ENCODE measurements around the gene PDE4D.

Gene PDE4D

DNA sequence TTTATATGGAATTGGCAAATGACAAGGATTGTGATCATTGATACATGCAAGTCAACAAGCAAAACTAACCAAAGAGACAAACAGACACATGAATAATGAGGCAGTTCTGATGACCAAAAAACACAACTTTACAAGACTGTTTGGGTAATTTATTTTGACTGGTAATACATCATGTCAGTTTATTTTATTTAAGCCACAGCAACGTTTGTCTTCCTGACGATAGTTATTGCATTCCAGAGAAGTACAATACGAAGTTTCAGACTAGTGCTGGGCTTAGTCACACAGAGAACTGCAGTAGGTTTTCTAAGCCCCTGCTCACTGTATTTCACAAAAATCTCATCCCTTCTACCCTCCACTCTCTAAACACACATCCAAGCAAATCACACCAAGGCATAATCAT is 796.4 kb downstream of the PDE4D start:
- H3K4me2 ChIP-seq (ENCODE audit: low read length, poor library complexity, severe bottlenecking), result no peak overlapping the region
- H3K79me1 ChIP-seq (replicated peaks; ENCODE audit: low read length, poor library complexity, severe bottlenecking), result no peaks in the 10 kb centered on the region
- no peak overlapping the region for H3K23ac ChIP-seq (ENCODE audit: low read length in 2 of 2)
- no peak overlapping the region for H2BK15ac ChIP-seq (ENCODE audit: low read depth, poor library complexity, severe bottlenecking)
- no peak overlapping the region for H3K27ac ChIP-seq (ENCODE audit: low read length, poor library complexity, severe bottlenecking)
- no peaks in the 10 kb centered on the region for H3K4me1 ChIP-seq (ENCODE audit: control insufficient read depth, insufficient read depth, low read depth, low read length)
- no peak overlapping the region for H2AK5ac ChIP-seq (ENCODE audit: low read length, severe bottlenecking)
- H2BK5ac ChIP-seq (ENCODE audit: low read depth, low read length, poor library complexity, severe bottlenecking), result no peak overlapping the region
- H3K14ac ChIP-seq (ENCODE audit: low read length in 2 of 2), result no peak overlapping the region
- H2BK12ac ChIP-seq (ENCODE audit: low read length in 2 of 2), result no peak overlapping the region
- H3K18ac ChIP-seq (ENCODE audit: low read depth in 1 of 2, low read length in 2 of 2), result no peak overlapping the region
- peak; percentile 73 for DNase-seq
- 0% methylated on average over 3 of the region's 3 CpGs for WGBS
- no peak overlapping the region for H3K9ac ChIP-seq (ENCODE audit: low read length)
- H3K4ac ChIP-seq (ENCODE audit: low read depth in 1 of 2, low read length in 2 of 2), result no peak overlapping the region
- H3K4me3 ChIP-seq (ENCODE audit: insufficient read depth in 1 of 2, low read depth in 1 of 2, low read length in 2 of 2), result no peak overlapping the region
- no peak overlapping the region for H4K8ac ChIP-seq (ENCODE audit: low read length)
- H2BK120ac ChIP-seq (ENCODE audit: low read depth, low read length), result no peak overlapping the region
- H4K91ac ChIP-seq (ENCODE audit: low read length), result no peak overlapping the region
- no peaks in the 10 kb centered on the region for H3K9me3 ChIP-seq (ENCODE audit: control insufficient read depth, low read length)
- H3K27me3 ChIP-seq (ENCODE audit: control insufficient read depth in 1 of 2, insufficient read depth in 1 of 2, low read length in 2 of 2), result no peaks in the 10 kb centered on the region
- no peak overlapping the region for H2AFZ ChIP-seq (ENCODE audit: low read depth, low read length)
- H3K36me3 ChIP-seq (ENCODE audit: control insufficient read depth in 1 of 2, insufficient read depth in 2 of 2, low read depth in 1 of 2, low read length in 2 of 2), result no peaks in the 10 kb centered on the region

DNA sequence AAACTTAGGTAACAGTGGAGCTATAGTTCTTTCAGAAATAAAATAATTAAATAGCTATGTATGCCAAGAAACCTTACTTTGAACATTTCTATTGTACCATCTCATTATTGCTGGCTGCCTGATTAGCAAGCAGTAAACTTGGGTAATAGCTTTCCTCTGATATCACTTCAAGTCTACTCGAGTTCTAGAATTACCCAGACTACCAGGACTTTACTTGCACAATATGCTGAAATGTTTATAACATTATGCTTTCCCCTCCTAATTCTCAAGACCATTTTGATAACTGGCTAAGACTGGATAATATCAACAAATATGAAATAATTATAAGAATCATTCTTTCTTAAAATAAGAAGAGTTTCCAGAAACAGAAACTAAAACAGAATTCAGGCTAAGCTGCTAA is 798.0 kb downstream of the PDE4D start:
- Histone ChIP-seq H3K4me1 (ENCODE audit: control insufficient read depth, insufficient read depth, low read depth, low read length) (no peaks in the 10 kb centered on the region), H3K36me3 (ENCODE audit: control insufficient read depth in 1 of 2, insufficient read depth in 2 of 2, low read depth in 1 of 2, low read length in 2 of 2) (no peaks in the 10 kb centered on the region), H2AK5ac (ENCODE audit: low read length, severe bottlenecking) (no peak overlapping the region), H3K4me2 (ENCODE audit: low read length, poor library complexity, severe bottlenecking) (no peak overlapping the region), H3K27me3 (ENCODE audit: control insufficient read depth in 1 of 2, insufficient read depth in 1 of 2, low read length in 2 of 2) (no peaks in the 10 kb centered on the region), H3K9me3 (ENCODE audit: control insufficient read depth, low read length) (no peaks in the 10 kb centered on the region), H4K91ac (ENCODE audit: low read length) (no peak overlapping the region), H3K4ac (ENCODE audit: low read depth in 1 of 2, low read length in 2 of 2) (no peak overlapping the region), H2BK12ac (ENCODE audit: low read length in 2 of 2) (no peak overlapping the region), H4K8ac (ENCODE audit: low read length) (no peak overlapping the region), H3K27ac (ENCODE audit: low read length, poor library complexity, severe bottlenecking) (no peak overlapping the region), H3K18ac (ENCODE audit: low read depth in 1 of 2, low read length in 2 of 2) (no peak overlapping the region), H2BK15ac (ENCODE audit: low read depth, poor library complexity, severe bottlenecking) (no peak overlapping the region), H2AFZ (ENCODE audit: low read depth, low read length) (no peak overlapping the region), H3K9ac (ENCODE audit: low read length) (peak overlapping the region; percentile 48), H3K4me3 (ENCODE audit: insufficient read depth in 1 of 2, low read depth in 1 of 2, low read length in 2 of 2) (no peak overlapping the region), H2BK5ac (ENCODE audit: low read depth, low read length, poor library complexity, severe bottlenecking) (no peak overlapping the region), H3K14ac (ENCODE audit: low read length in 2 of 2) (no peak overlapping the region), H3K23ac (ENCODE audit: low read length in 2 of 2) (no peak overlapping the region), H2BK120ac (ENCODE audit: low read depth, low read length) (no peak overlapping the region), H3K79me1 (replicated peaks; ENCODE audit: low read length, poor library complexity, severe bottlenecking) (no peaks in the 10 kb centered on the region)
- peak; percentile 64 for DNase-seq
- WGBS, result 24% methylated on average over 1 of the region's 1 CpG

DNA sequence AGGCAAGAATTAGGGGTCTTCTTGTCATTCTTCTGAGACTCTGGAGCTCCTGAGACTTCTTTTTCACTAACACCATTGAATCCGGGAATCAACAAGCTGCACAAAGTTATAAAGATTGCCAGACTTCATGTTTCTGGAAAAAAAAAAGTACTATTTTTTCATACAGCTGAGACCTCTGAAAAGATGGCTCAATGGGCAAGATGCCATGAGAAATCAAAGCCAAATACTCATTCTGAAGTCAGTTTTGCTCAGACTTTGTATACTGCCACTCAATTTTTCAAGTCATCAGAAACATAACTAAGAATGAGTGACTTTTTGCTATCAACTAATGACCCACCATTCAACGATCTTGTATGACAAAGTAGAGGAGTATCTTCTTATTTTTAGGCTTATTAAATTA is 798.7 kb downstream of the PDE4D start:
- Histone ChIP-seq H2BK5ac (ENCODE audit: low read depth, low read length, poor library complexity, severe bottlenecking) (no peak overlapping the region), H4K8ac (ENCODE audit: low read length) (no peak overlapping the region), H3K18ac (ENCODE audit: low read depth in 1 of 2, low read length in 2 of 2) (no peak overlapping the region), H3K79me1 (replicated peaks; ENCODE audit: low read length, poor library complexity, severe bottlenecking) (no peaks in the 10 kb centered on the region), H3K27ac (ENCODE audit: low read length, poor library complexity, severe bottlenecking) (no peak overlapping the region), H2BK120ac (ENCODE audit: low read depth, low read length) (no peak overlapping the region), H3K4me1 (ENCODE audit: control insufficient read depth, insufficient read depth, low read depth, low read length) (no peaks in the 10 kb centered on the region), H2BK12ac (ENCODE audit: low read length in 2 of 2) (no peak overlapping the region), H2AFZ (ENCODE audit: low read depth, low read length) (no peak overlapping the region), H2BK15ac (ENCODE audit: low read depth, poor library complexity, severe bottlenecking) (no peak overlapping the region), H3K36me3 (ENCODE audit: control insufficient read depth in 1 of 2, insufficient read depth in 2 of 2, low read depth in 1 of 2, low read length in 2 of 2) (no peaks in the 10 kb centered on the region), H3K14ac (ENCODE audit: low read length in 2 of 2) (no peak overlapping the region), H3K9me3 (ENCODE audit: control insufficient read depth, low read length) (no peaks in the 10 kb centered on the region), H3K9ac (ENCODE audit: low read length) (no peak overlapping the region), H3K4me2 (ENCODE audit: low read length, poor library complexity, severe bottlenecking) (no peak overlapping the region), H3K27me3 (ENCODE audit: control insufficient read depth in 1 of 2, insufficient read depth in 1 of 2, low read length in 2 of 2) (no peaks in the 10 kb centered on the region), H2AK5ac (ENCODE audit: low read length, severe bottlenecking) (no peak overlapping the region), H3K4me3 (ENCODE audit: insufficient read depth in 1 of 2, low read depth in 1 of 2, low read length in 2 of 2) (no peak overlapping the region), H3K23ac (ENCODE audit: low read length in 2 of 2) (no peak overlapping the region), H3K4ac (ENCODE audit: low read depth in 1 of 2, low read length in 2 of 2) (no peak overlapping the region), H4K91ac (ENCODE audit: low read length) (no peak overlapping the region)
- no peak for DNase-seq
- 81% methylated on average over 1 of the region's 2 CpGs for WGBS

DNA sequence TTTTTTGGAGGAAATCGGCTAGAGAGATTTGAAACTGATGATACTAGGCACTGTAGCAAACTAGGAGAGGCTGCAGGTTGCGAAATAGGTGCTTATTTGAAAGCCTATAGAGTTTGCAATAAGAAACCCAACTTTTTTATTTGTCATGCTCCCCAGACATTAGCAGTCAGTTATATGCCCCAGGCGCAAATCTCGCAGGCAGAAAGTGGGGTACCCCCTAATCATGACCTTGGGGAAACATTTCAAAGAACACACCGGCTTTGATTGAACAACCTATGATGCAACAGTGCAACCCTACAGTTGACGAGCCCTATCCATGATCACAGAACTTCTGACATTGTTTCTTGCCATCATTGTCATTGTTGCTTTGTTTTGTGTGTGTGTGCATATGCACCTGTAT is 800.2 kb downstream of the PDE4D start:
- Histone ChIP-seq H3K4me2 (ENCODE audit: low read length, poor library complexity, severe bottlenecking) (no peak overlapping the region), H3K79me1 (replicated peaks; ENCODE audit: low read length, poor library complexity, severe bottlenecking) (no peaks in the 10 kb centered on the region), H2BK120ac (ENCODE audit: low read depth, low read length) (no peak overlapping the region), H2AFZ (ENCODE audit: low read depth, low read length) (no peak overlapping the region), H3K27me3 (ENCODE audit: control insufficient read depth in 1 of 2, insufficient read depth in 1 of 2, low read length in 2 of 2) (no peaks in the 10 kb centered on the region), H4K91ac (ENCODE audit: low read length) (no peak overlapping the region), H4K8ac (ENCODE audit: low read length) (no peak overlapping the region), H3K4ac (ENCODE audit: low read depth in 1 of 2, low read length in 2 of 2) (no peak overlapping the region), H3K18ac (ENCODE audit: low read depth in 1 of 2, low read length in 2 of 2) (no peak overlapping the region), H3K27ac (ENCODE audit: low read length, poor library complexity, severe bottlenecking) (no peak overlapping the region), H3K4me1 (ENCODE audit: control insufficient read depth, insufficient read depth, low read depth, low read length) (no peaks in the 10 kb centered on the region), H2BK5ac (ENCODE audit: low read depth, low read length, poor library complexity, severe bottlenecking) (no peak overlapping the region), H3K9me3 (ENCODE audit: control insufficient read depth, low read length) (no peaks in the 10 kb centered on the region), H3K4me3 (ENCODE audit: insufficient read depth in 1 of 2, low read depth in 1 of 2, low read length in 2 of 2) (peak overlapping the region in 1 of 2 experiments; percentile 80), H3K9ac (ENCODE audit: low read length) (peak overlapping the region; percentile 87), H3K23ac (ENCODE audit: low read length in 2 of 2) (no peak overlapping the region), H2BK15ac (ENCODE audit: low read depth, poor library complexity, severe bottlenecking) (no peak overlapping the region), H2BK12ac (ENCODE audit: low read length in 2 of 2) (no peak overlapping the region), H3K14ac (ENCODE audit: low read length in 2 of 2) (no peak overlapping the region), H3K36me3 (ENCODE audit: control insufficient read depth in 1 of 2, insufficient read depth in 2 of 2, low read depth in 1 of 2, low read length in 2 of 2) (no peaks in the 10 kb centered on the region), H2AK5ac (ENCODE audit: low read length, severe bottlenecking) (no peak overlapping the region)
- WGBS, result 94% methylated on average over 5 of the region's 6 CpGs
- DNase-seq, result no peak

Data from mesenchymal stem cell (in vitro differentiated cells and primary cell).